ENCODE measurements around the gene IER3. TPM values are rescaled to one million over a fixed set of nuclear protein-coding genes. Genes with fewer than 3 reads are reported as not detected.
A peak's percentile ranks its signal among the peaks of the same experiment; 100 is the strongest.

IER3 gene
- total and polyA plus RNA-seq, 9 of the 15 experiments (the other 6 are each of a cell fraction or from before 2014, with no cell fraction given): 1.5 to 30.0 (median 11.5) TPM

GRCh38 chr6:30763618-30764489 is 19.5 kb upstream of the IER3 start (continued):
- no peak for TF ChIP-seq CEBPZ (IDR thresholded peaks at IDR 0.05; ENCODE audit: borderline replicate concordance, low read depth, low read length)
- peak; percentile 34; the same call in 1 of the 2 replicates for TF ChIP-seq JUND (IDR thresholded peaks at IDR 0.05; ENCODE audit: borderline replicate concordance, low read depth, low read length)
- TF ChIP-seq JUND (tag; IDR thresholded peaks at IDR 0.05; ENCODE audit: borderline replicate concordance, low read depth, low read length): no peak
- TF ChIP-seq FOXK2 (conservative IDR thresholded peaks at IDR 0.05 in 1 of 2, IDR thresholded peaks at IDR 0.05 in 1 of 2; ENCODE audit: low read depth in 2 of 2): peak; percentile 23 to 61; a peak in 2 of 4 replicates
- no peak; the same call in 1 of the 2 replicates for TF ChIP-seq PYGO2 (tag; IDR thresholded peaks at IDR 0.05)
- TF ChIP-seq GTF2A2 (tag; IDR thresholded peaks at IDR 0.05): no peak
- TF ChIP-seq KDM1A (IDR thresholded peaks at IDR 0.05): peak; percentile 70 to 82
- no peak for TF ChIP-seq LEF1 (IDR thresholded peaks at IDR 0.05)
- no peak for TF ChIP-seq SNRNP70 (optimal IDR thresholded peaks at IDR 0.05; ENCODE audit: low read depth, low read length)
- TF ChIP-seq CTCF (IDR thresholded peaks at IDR 0.05 in 2 of 3, conservative IDR thresholded peaks at IDR 0.05 in 1 of 3; ENCODE audit: insufficient read depth in 2 of 3, low read depth in 1 of 3, low read length in 3 of 3): peak; percentile 32 to 48 (median 36); a peak in 3 of 6 replicates
- TF ChIP-seq ARID1B (IDR thresholded peaks at IDR 0.05): peak; percentile 73
- no peak for TF ChIP-seq ZNF740 (CRISPR knock-in tag; IDR thresholded peaks at IDR 0.05)
- 0 out of 4 replicates have a peak, but pooled peaks of 1 of the 2 experiments have one; percentile 16 for TF ChIP-seq ZNF740 (tag; IDR thresholded peaks at IDR 0.05)
- no peak for TF ChIP-seq GTF2E2 (tag; IDR thresholded peaks at IDR 0.05)
- TF ChIP-seq CBFA2T3 (IDR thresholded peaks at IDR 0.05): peak; percentile 70
- TF ChIP-seq SOX6 (IDR thresholded peaks at IDR 0.05): peak; percentile 57; the same call in 1 of the 2 replicates
- 0 out of 2 replicates have a peak, but pooled peaks have one; percentile 41 for TF ChIP-seq HDAC2 (IDR thresholded peaks at IDR 0.05)
- peak; percentile 54 for TF ChIP-seq TCF3 (CRISPR knock-in tag; IDR thresholded peaks at IDR 0.05)
- no peak for TF ChIP-seq BACH1 (tag; IDR thresholded peaks at IDR 0.05)
- peak in 1 of 2 experiments; percentile 72; a peak in 1 of 4 replicates for TF ChIP-seq TEAD1 (CRISPR knock-in tag; IDR thresholded peaks at IDR 0.05)
- TF ChIP-seq MEIS2 (IDR thresholded peaks at IDR 0.05; ENCODE audit: partially characterized antibody): peak; percentile 31
- no peak for TF ChIP-seq STAT5A (IDR thresholded peaks at IDR 0.05; ENCODE audit: borderline replicate concordance, low read length)
- TF ChIP-seq SRSF7 (optimal IDR thresholded peaks at IDR 0.05; ENCODE audit: low read depth, low read length): no peak
